ENCODE measurements around the gene APRT. TPM values are rescaled to one million over a fixed set of nuclear protein-coding genes. Genes with fewer than 3 reads are reported as not detected.

The APRT gene
- total and polyA plus RNA-seq, 2 of the 8 experiments (the other 6 are each of a cell fraction or from before 2014, with no cell fraction given), result 221 to 267 TPM

GRCh38 chr16:88836791-88837190 is 25.1 kb upstream of the APRT start (continued):
- TF ChIP-seq CHD7 (IDR thresholded peaks at IDR 0.05; ENCODE audit: insufficient replicate concordance, low read length), result no peak
- TF ChIP-seq NRF1 (IDR thresholded peaks at IDR 0.05; ENCODE audit: low read depth, low read length), result no peak
- no peak for TF ChIP-seq BACH1 (IDR thresholded peaks at IDR 0.05; ENCODE audit: low read length)
- TF ChIP-seq ZNF274 (IDR thresholded peaks at IDR 0.05; ENCODE audit: borderline replicate concordance, extremely low read depth, low read length), result no peak
- no peak for TF ChIP-seq KDM1A (IDR thresholded peaks at IDR 0.05; ENCODE audit: borderline replicate concordance, low read length)
- no peak for TF ChIP-seq BCL11A (IDR thresholded peaks at IDR 0.05; ENCODE audit: low read depth in 2 of 2, low read length in 2 of 2)
- TF ChIP-seq JUND (IDR thresholded peaks at IDR 0.05; ENCODE audit: low read length), result no peak
- no peak for TF ChIP-seq SP4 (IDR thresholded peaks at IDR 0.05; ENCODE audit: low read length)
- TF ChIP-seq EGR1 (IDR thresholded peaks at IDR 0.05; ENCODE audit: borderline replicate concordance, low read depth, low read length), result no peak
- TF ChIP-seq KDM5A (IDR thresholded peaks at IDR 0.05; ENCODE audit: low read length), result no peak
- TF ChIP-seq FOSL1 (IDR thresholded peaks at IDR 0.05; ENCODE audit: insufficient read depth, low read depth, low read length), result no peak
- TF ChIP-seq RFX5 (IDR thresholded peaks at IDR 0.05; ENCODE audit: borderline replicate concordance, low read depth, low read length), result no peak
- TF ChIP-seq POLR2A (IDR thresholded peaks at IDR 0.05; ENCODE audit: control extremely low read depth in 1 of 2, low read depth in 2 of 2, low read length in 2 of 2), result no peak

Measured in H1 (cell line).